IMR-90 (cell line): ENCODE measurements around the gene TOR4A. TPM values are rescaled to one million over a fixed set of nuclear protein-coding genes. Genes with fewer than 3 reads are reported as not detected.

ENCODE experiments used
- ATAC-seq: fragments of 200-7000 bp; cut with Tn5 transposase; 2 replicates; pipeline ENCODE4 v1.9.1; 2020; ENCODE audit warnings: low read depth, mild to moderate bottlenecking, moderate library complexity
- BruUV-seq: library from RNA; stranded (reverse); fragments of 400-500 nt; replicated peaks from 2 replicates; lab custom pipeline; 2021; lab: Mats Ljungman, UMichigan
- CTCF ChIA-PET: fragments of 300-600 bp; formaldehyde crosslinking; extraction: SDS; loops from one replicate; lab custom pipeline; 2021; ENCODE audit warnings: antibody characterized with exemption; lab: Yijun Ruan, JAX
- POLR2A ChIA-PET: fragments of 300-600 bp; sonication (Branson Sonifier 250); formaldehyde crosslinking; loops from one replicate; lab custom pipeline; 2022; ENCODE audit warnings: antibody characterized with exemption; ENCODE audit not compliant: unreplicated experiment; lab: Charles Lee
- DNase-seq: peaks from one replicate; pipeline ENCODE4 v3.0.0; 2013
- H2AFZ ChIP-seq: replicated peaks from 2 replicates; pipeline ENCODE3; 2013; ENCODE audit warnings: low read length, mild to moderate bottlenecking; ENCODE audit not compliant: poor library complexity
- H2AK5ac ChIP-seq: 2 replicates; pipeline ENCODE4 v1.6.1; 2013; ENCODE audit warnings: low read depth, low read length, inconsistent platforms
- H2AK9ac ChIP-seq: replicated peaks from 2 replicates; pipeline ENCODE3; 2013; ENCODE audit warnings: mild to moderate bottlenecking, low read depth, low read length, moderate library complexity; ENCODE audit not compliant: poor library complexity
- H2BK120ac ChIP-seq: 2 replicates; pipeline ENCODE4 v1.6.1; 2013; ENCODE audit warnings: low read depth, low read length, inconsistent platforms
- H2BK15ac ChIP-seq: 3 replicates; pipeline ENCODE4 v1.6.1; 2013; ENCODE audit warnings: low read depth, low read length, inconsistent platforms
- H2BK20ac ChIP-seq: 2 replicates; pipeline ENCODE4 v1.6.1; 2013; ENCODE audit warnings: low read depth, mild to moderate bottlenecking, inconsistent platforms, low read length, moderate library complexity
- H2BK5ac ChIP-seq: 2 replicates; pipeline ENCODE4 v1.6.1; 2013; ENCODE audit warnings: mild to moderate bottlenecking, low read depth, low read length, inconsistent platforms; ENCODE audit not compliant: poor library complexity, severe bottlenecking
- H3K14ac ChIP-seq: replicated peaks from 2 replicates; pipeline ENCODE4 v1.6.1; 2013; ENCODE audit warnings: low read depth, low read length, inconsistent platforms
- H3K18ac ChIP-seq: 2 replicates; pipeline ENCODE4 v1.6.1; 2013; ENCODE audit warnings: low read depth, low read length, control low read depth
- H3K23ac ChIP-seq: 2 replicates; pipeline ENCODE4 v1.6.1; 2013; ENCODE audit warnings: low read depth, low read length, inconsistent platforms
- H3K27ac ChIP-seq: 2 replicates; pipeline ENCODE4 v1.5.1; 2013; ENCODE audit warnings: mild to moderate bottlenecking, control low read depth, low read length; ENCODE audit not compliant: insufficient read depth
- H3K27me3 ChIP-seq: 2 replicates; pipeline ENCODE4 v1.6.1; 2013; ENCODE audit warnings: low read length; ENCODE audit not compliant: control insufficient read depth, insufficient read depth
- H3K36me3 ChIP-seq: 2 replicates; pipeline ENCODE4 v1.6.1; 2013; ENCODE audit warnings: low read length, mixed read lengths; ENCODE audit not compliant: control insufficient read depth, insufficient read depth
- H3K4ac ChIP-seq: 2 replicates; pipeline ENCODE4 v1.6.1; 2013; ENCODE audit warnings: low read depth, low read length, inconsistent platforms
- H3K4me1 ChIP-seq: 2 replicates; pipeline ENCODE4 v1.6.1; 2013; ENCODE audit warnings: low read length, mixed read lengths; ENCODE audit not compliant: control insufficient read depth, insufficient read depth
- H3K4me2 ChIP-seq: 2 replicates; pipeline ENCODE4 v1.6.1; 2013; ENCODE audit warnings: low read depth, mild to moderate bottlenecking, control low read depth, low read length, moderate library complexity
- H3K4me3 ChIP-seq: 2 replicates; pipeline ENCODE4 v1.5.1; 2013; ENCODE audit warnings: low read depth, mild to moderate bottlenecking, control low read depth, low read length, moderate library complexity; ENCODE audit not compliant: insufficient read depth
- H3K56ac ChIP-seq: 2 replicates; pipeline ENCODE4 v1.6.1; 2013; ENCODE audit warnings: low read length, inconsistent platforms; ENCODE audit not compliant: insufficient read depth; ENCODE audit errors: extremely low read depth
- H3K79me1 ChIP-seq, 2 experiments: 2 replicates each; pipeline ENCODE4 v1.6.1; 2013; ENCODE audit warnings: low read length in 2 of 2, inconsistent platforms in 1 of 2, low read depth in 1 of 2
- H3K9ac ChIP-seq: 2 replicates; pipeline ENCODE4 v1.6.1; 2013; ENCODE audit warnings: low read depth, low read length, control low read depth
- H3K9me1 ChIP-seq: 2 replicates; pipeline ENCODE4 v1.6.1; 2013; ENCODE audit warnings: low read length, inconsistent platforms; ENCODE audit not compliant: insufficient read depth
- H3K9me3 ChIP-seq: 2 replicates; pipeline ENCODE4 v1.6.1; 2013; ENCODE audit warnings: low read length; ENCODE audit not compliant: control insufficient read depth, insufficient read depth
- H4K20me1 ChIP-seq: 2 replicates; pipeline ENCODE4 v1.6.1; 2013; ENCODE audit warnings: low read length, inconsistent platforms; ENCODE audit not compliant: insufficient read depth
- H4K5ac ChIP-seq: 2 replicates; pipeline ENCODE4 v1.6.1; 2013; ENCODE audit warnings: mild to moderate bottlenecking, low read depth, low read length, control low read depth
- H4K8ac ChIP-seq, 2 experiments: 2 replicates each; pipeline ENCODE4 v1.6.1; 2013; ENCODE audit warnings: low read depth in 2 of 2, low read length in 2 of 2, control low read depth in 1 of 2, inconsistent platforms in 1 of 2
- H4K91ac ChIP-seq: 2 replicates; pipeline ENCODE4 v1.6.1; 2013; ENCODE audit warnings: low read depth, low read length, inconsistent platforms; ENCODE audit not compliant: insufficient read depth
- MAZ ChIP-seq: IDR thresholded peaks from 2 replicates; pipeline ENCODE4 v1.6.1; 2012; ENCODE audit warnings: low read depth, mild to moderate bottlenecking, low read length, improper control_type of control experiment, moderate library complexity, borderline replicate concordance
- RFX5 ChIP-seq: IDR thresholded peaks from 2 replicates; pipeline ENCODE4 v1.8.0; 2012; ENCODE audit warnings: low read depth, mild to moderate bottlenecking, low read length, moderate library complexity
- WGBS, 2 experiments: methylation state at CpG; one replicate each; pipeline versions ENCODE4 v1.1.5 to v1.1.7; 2013; ENCODE audit warnings: missing lambda C conversion rate in 2 of 2; ENCODE audit not compliant: insufficient read length in 1 of 2; ENCODE audit errors: extremely low coverage in 2 of 2; 5-methylcytosine and 5-hydroxymethylcytosine counted together
- dilution Hi-C: fragments of 300-500 bp; cut with HindIII; formaldehyde crosslinking; loops from one replicate; pipeline ENCODE4 v1.14.3; 2018; ENCODE audit warnings: low sequenced_read_pairs; ENCODE audit not compliant: unreplicated experiment
- in situ Hi-C: fragments of 300-500 bp; cut with MboI; formaldehyde crosslinking; loops from 3 replicates; pipeline ENCODE4 v1.14.3; 2019; ENCODE audit warnings: low sequenced_read_pairs, inconsistent platforms, mixed read lengths
- intact Hi-C: fragments of 100-400 bp; cut with micrococcal nuclease; formaldehyde crosslinking; loops from 2 replicates; pipeline ENCODE4 v1.10.0; 2022
- polyA plus RNA-seq, 3 experiments: library from polyadenylated mRNA; depleted of rRNA; stranded (reverse); fragments of >200 nt; gene quantifications; 2 replicates each; pipeline ENCODE4 v1.2.3, GENCODE V29; 2012; ENCODE audit warnings: low replicate concordance in 1 of 3
- total RNA-seq: library from RNA; depleted of rRNA; stranded (reverse); fragments of >200 nt; gene quantifications from 2 replicates; pipeline ENCODE4 v1.2.3, GENCODE V29; 2012

TOR4A gene
- total and polyA plus RNA-seq, 2 of the 4 experiments (the other 2 are of a cell fraction) = 9.7 to 22.9 TPM

GRCh38 chr9:137234055-137234697, 43.4 kb upstream of the TOR4A start:
- H3K27ac ChIP-seq = no peak overlapping the region
- TF ChIP-seq MAZ (no peak), RFX5 (no peak)
- no peak overlapping the region for H2BK120ac ChIP-seq
- H3K23ac ChIP-seq = no peak overlapping the region
- in situ Hi-C loops = no loop called here
- intact Hi-C loops = no loop called here
- H2BK20ac ChIP-seq = no peak overlapping the region
- CTCF ChIA-PET = no interaction called here
- H3K9ac ChIP-seq = no peak overlapping the region
- H2BK5ac ChIP-seq = no peak overlapping the region
- no peak overlapping the region for H2BK15ac ChIP-seq
- peaks cover 8 to 27% of the 10 kb centered on the region in 2 experiments; a peak in 3 of 4 replicates for H3K79me1 ChIP-seq
- POLR2A ChIA-PET = no interaction called here
- BruUV-seq = no TSS peak
- peaks cover 6% of the 10 kb centered on the region; the same call in 1 of the 2 replicates for H4K20me1 ChIP-seq
- H3K4me3 ChIP-seq = no peak overlapping the region
- H3K18ac ChIP-seq = no peak overlapping the region
- peaks cover 1% of the 10 kb centered on the region; the same call in 1 of the 2 replicates for H3K27me3 ChIP-seq
- H3K56ac ChIP-seq = no peak overlapping the region
- H4K91ac ChIP-seq = no peak overlapping the region
- peaks cover 5% of the 10 kb centered on the region; the same call in 1 of the 2 replicates for H3K4me1 ChIP-seq
- H3K4me2 ChIP-seq = no peak overlapping the region
- ATAC-seq (no peak), DNase-seq (no peak)
- H2AK5ac ChIP-seq = no peak overlapping the region
- H3K4ac ChIP-seq = no peak overlapping the region
- dilution Hi-C loops = no loop called here
- no peaks in the 10 kb centered on the region for H3K36me3 ChIP-seq
- H2AFZ ChIP-seq = no peak overlapping the region
- H4K8ac ChIP-seq = no peak overlapping the region
- no peak overlapping the region for H4K5ac ChIP-seq
- 66% methylated on average over 13 of the region's 40 CpGs; no CpG with 5 or more reads in 1 of the 2 experiments for WGBS, 2 experiments
- H3K9me3 ChIP-seq = no peaks in the 10 kb centered on the region
- no peaks in the 10 kb centered on the region for H3K9me1 ChIP-seq
- no peak overlapping the region for H2AK9ac ChIP-seq
- H3K14ac ChIP-seq = no peak overlapping the region
